CD4-positive, alpha-beta T cell treated with Interleukin-1 beta for 1 hour (primary cell): ENCODE measurements around the gene GDI1.

ENCODE experiments used
- DNase-seq, 2 donors: peaks; one replicate each; pipeline ENCODE4 v3.0.0-alpha.2; 2020 to 2022

GDI1 gene

GRCh38 chrX:154437971-154438893 lies 1.3 kb downstream of the GDI1 start:
- DNase-seq, result no peak

GRCh38 chrX:154439841-154440240 lies 2.9 kb downstream of the GDI1 start:
- no peak for DNase-seq

GRCh38 chrX:154440623-154441357 lies 3.8 kb downstream of the GDI1 start:
- DNase-seq, result no peak

- no peak for DNase-seq
These were observed 4.6 kb downstream of the GDI1 start for GRCh38 chrX:154441564-154441963.

GRCh38 chrX:154441984-154442707 lies 5.2 kb downstream of the GDI1 start:
- DNase-seq, result no peak

- DNase-seq, result no peak
These were observed 6.5 kb downstream of the GDI1 start for GRCh38 chrX:154443479-154443910.

- DNase-seq, result peak; percentile 74 to 79
These were observed 7.2 kb downstream of the GDI1 start, which contains the start of gene FAM50A for GRCh38 chrX:154443992-154444754. TSS of gene FAM50A (plus strand) at chrX:154444141. CDS start at chrX:154444236, 95 bp downstream.

- no peak for DNase-seq
These were observed 7.8 kb downstream of the GDI1 start for GRCh38 chrX:154444755-154445246.

- no peak for DNase-seq
These were observed 8.8 kb downstream of the GDI1 start for GRCh38 chrX:154445776-154446175.

- no peak for DNase-seq
These were observed 9.5 kb downstream of the GDI1 start for GRCh38 chrX:154446430-154446829.

GRCh38 chrX:154448484-154448883 lies 11.5 kb downstream of the GDI1 start:
- DNase-seq, result no peak

- no peak for DNase-seq
These were observed 12.7 kb downstream of the GDI1 start for GRCh38 chrX:154449618-154450017.

GRCh38 chrX:154450312-154450711 lies 13.4 kb downstream of the GDI1 start:
- no peak for DNase-seq

GRCh38 chrX:154452823-154453222 lies 15.9 kb downstream of the GDI1 start:
- no peak for DNase-seq

GRCh38 chrX:154457491-154458115 lies 20.6 kb downstream of the GDI1 start:
- DNase-seq, result peak; percentile 73 to 75

- DNase-seq, result peak; percentile 59 to 77
These were observed 21.4 kb downstream of the GDI1 start, which contains the start of gene PLXNA3 for GRCh38 chrX:154458116-154458953. TSS of gene PLXNA3 (plus strand) at chrX:154458281. CDS start at chrX:154460184, 1,903 bp downstream.

GRCh38 chrX:154458954-154459778 lies 22.2 kb downstream of the GDI1 start:
- no peak for DNase-seq

GRCh38 chrX:154459832-154460231 lies 22.9 kb downstream of the GDI1 start:
- no peak for DNase-seq

GRCh38 chrX:154460326-154460725 lies 23.4 kb downstream of the GDI1 start:
- DNase-seq, result no peak

- no peak for DNase-seq
These were observed 25.4 kb downstream of the GDI1 start for GRCh38 chrX:154462396-154462795.
